Chondrocyte (in vitro differentiated cells): ENCODE measurements around the gene SH3BGRL2. TPM values are rescaled to one million over a fixed set of nuclear protein-coding genes. Genes with fewer than 3 reads are reported as not detected.

Experiments
- DNase-seq: peaks from one replicate; pipeline ENCODE4 v3.0.0; 2021; ENCODE audit warnings: mixed read lengths, low spot score
- H3K27ac Mint-ChIP-seq: one replicate; pipeline ENCODE4 v1.8.0; 2021; ENCODE audit warnings: mild to moderate bottlenecking, moderate library complexity, mixed read lengths; ENCODE audit not compliant: unreplicated experiment
- H3K27me3 Mint-ChIP-seq: 2 replicates; pipeline ENCODE4 v1.8.0; 2021; ENCODE audit warnings: low read depth, mixed read lengths
- H3K36me3 Mint-ChIP-seq: 2 replicates; pipeline ENCODE4 v1.8.0; 2021; ENCODE audit warnings: low read depth, mixed read lengths
- H3K4me1 Mint-ChIP-seq: 2 replicates; pipeline ENCODE4 v1.8.0; 2021; ENCODE audit warnings: low read depth, mild to moderate bottlenecking, mixed read lengths
- H3K4me3 Mint-ChIP-seq: one replicate; pipeline ENCODE4 v1.8.0; 2021; ENCODE audit warnings: mild to moderate bottlenecking, moderate library complexity, mixed read lengths; ENCODE audit not compliant: unreplicated experiment
- H3K9me3 Mint-ChIP-seq: 2 replicates; pipeline ENCODE4 v1.8.0; 2021; ENCODE audit warnings: low read depth, mixed read lengths
- CTCF ChIP-seq: fragments of 200-600 bp; sonication (generic); IDR thresholded peaks from 2 replicates; pipeline ENCODE4 v1.5.0; 2021; ENCODE audit warnings: antibody characterized with exemption, mild to moderate bottlenecking, moderate library complexity
- total RNA-seq: library from RNA; stranded (reverse); gene quantifications from 3 replicates; pipeline ENCODE4 v1.2.1, GENCODE V29; 2021

Gene SH3BGRL2
- total RNA-seq, 1 donor from 2014 or later, result 2.7 TPM

- peaks cover 10% of the 10 kb centered on the region for H3K27me3 Mint-ChIP-seq
- H3K4me1 Mint-ChIP-seq, result peaks cover 2% of the 10 kb centered on the region
- H3K27ac Mint-ChIP-seq, result no peak overlapping the region
- no peak overlapping the region for H3K4me3 Mint-ChIP-seq
- no peak for TF ChIP-seq CTCF
- H3K36me3 Mint-ChIP-seq, result no peaks in the 10 kb centered on the region
- H3K9me3 Mint-ChIP-seq, result no peaks in the 10 kb centered on the region
- no peak for DNase-seq
Measured at GRCh38 chr6:79625746-79626145, 5.4 kb upstream of the SH3BGRL2 start.

- Mint-ChIP-seq H3K4me3 (no peak overlapping the region), H3K36me3 (no peaks in the 10 kb centered on the region), H3K4me1 (peaks cover 9% of the 10 kb centered on the region), H3K9me3 (no peaks in the 10 kb centered on the region), H3K27me3 (peaks cover 15% of the 10 kb centered on the region), H3K27ac (no peak overlapping the region)
- DNase-seq, result no peak
- TF ChIP-seq CTCF, result no peak
Measured at GRCh38 chr6:79626811-79627210, 4.3 kb upstream of the SH3BGRL2 start.

GRCh38 chr6:79627422-79627821 lies 3.7 kb upstream of the SH3BGRL2 start:
- Mint-ChIP-seq H3K27me3 (peaks cover 16% of the 10 kb centered on the region), H3K9me3 (no peaks in the 10 kb centered on the region), H3K36me3 (no peaks in the 10 kb centered on the region), H3K4me1 (peaks cover 11% of the 10 kb centered on the region), H3K27ac (no peak overlapping the region), H3K4me3 (no peak overlapping the region)
- DNase-seq, result no peak
- no peak for TF ChIP-seq CTCF

- no peak overlapping the region for H3K4me3 Mint-ChIP-seq
- H3K27ac Mint-ChIP-seq, result no peak overlapping the region
Measured at GRCh38 chr6:79628466-79629288, 2.5 kb upstream of the SH3BGRL2 start.

GRCh38 chr6:79630380-79630882 lies 698 bp upstream of the SH3BGRL2 start:
- Mint-ChIP-seq H3K4me3 (peak overlapping the region; percentile 90), H3K4me1 (peaks cover 18% of the 10 kb centered on the region), H3K27me3 (peaks cover 16% of the 10 kb centered on the region), H3K27ac (no peak overlapping the region), H3K36me3 (no peaks in the 10 kb centered on the region), H3K9me3 (no peaks in the 10 kb centered on the region)
- no peak for TF ChIP-seq CTCF
- DNase-seq, result no peak

More at GRCh38 chr6:79628466-79629288, 2.5 kb upstream of the SH3BGRL2 start:
- Mint-ChIP-seq H3K36me3 (no peaks in the 10 kb centered on the region), H3K27me3 (peaks cover 16% of the 10 kb centered on the region), H3K4me1 (peaks cover 11% of the 10 kb centered on the region), H3K9me3 (no peaks in the 10 kb centered on the region)
- no peak for DNase-seq
- TF ChIP-seq CTCF, result no peak
